LNCAP (cell line): Measurements from ENCODE around the gene TACR2.

ENCODE experiments used
- TF ChIP-seq, protein P1 (sequence below): fragments of 450-650 bp; IDR thresholded peaks from 2 replicates; pipeline ENCODE4 v1.5.1; 2017; ENCODE audit warnings: mild to moderate bottlenecking

Gene TACR2

DNA sequence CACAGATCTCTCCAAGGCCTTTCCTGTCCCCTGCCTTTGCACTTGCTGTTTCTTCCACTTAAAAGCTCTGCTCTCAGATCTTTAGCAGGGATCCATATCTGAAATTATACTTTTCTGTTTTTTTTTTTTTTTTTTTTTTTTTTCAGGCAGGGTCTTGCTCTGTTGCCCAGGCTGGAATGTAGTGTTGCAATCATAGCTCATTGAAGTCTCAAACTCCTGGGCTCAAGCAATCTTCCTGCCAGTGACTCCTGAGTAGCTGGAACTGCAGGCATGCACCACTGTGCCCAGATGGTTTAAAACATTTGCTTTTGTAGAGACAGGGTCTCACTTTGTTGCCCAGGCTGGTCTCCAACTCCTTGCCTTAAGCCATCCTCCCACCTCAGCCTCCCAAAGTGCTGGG lies 29.5 kb upstream of the TACR2 start:
- TF ChIP-seq, protein P1, sequence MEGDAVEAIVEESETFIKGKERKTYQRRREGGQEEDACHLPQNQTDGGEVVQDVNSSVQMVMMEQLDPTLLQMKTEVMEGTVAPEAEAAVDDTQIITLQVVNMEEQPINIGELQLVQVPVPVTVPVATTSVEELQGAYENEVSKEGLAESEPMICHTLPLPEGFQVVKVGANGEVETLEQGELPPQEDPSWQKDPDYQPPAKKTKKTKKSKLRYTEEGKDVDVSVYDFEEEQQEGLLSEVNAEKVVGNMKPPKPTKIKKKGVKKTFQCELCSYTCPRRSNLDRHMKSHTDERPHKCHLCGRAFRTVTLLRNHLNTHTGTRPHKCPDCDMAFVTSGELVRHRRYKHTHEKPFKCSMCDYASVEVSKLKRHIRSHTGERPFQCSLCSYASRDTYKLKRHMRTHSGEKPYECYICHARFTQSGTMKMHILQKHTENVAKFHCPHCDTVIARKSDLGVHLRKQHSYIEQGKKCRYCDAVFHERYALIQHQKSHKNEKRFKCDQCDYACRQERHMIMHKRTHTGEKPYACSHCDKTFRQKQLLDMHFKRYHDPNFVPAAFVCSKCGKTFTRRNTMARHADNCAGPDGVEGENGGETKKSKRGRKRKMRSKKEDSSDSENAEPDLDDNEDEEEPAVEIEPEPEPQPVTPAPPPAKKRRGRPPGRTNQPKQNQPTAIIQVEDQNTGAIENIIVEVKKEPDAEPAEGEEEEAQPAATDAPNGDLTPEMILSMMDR = no peak

DNA sequence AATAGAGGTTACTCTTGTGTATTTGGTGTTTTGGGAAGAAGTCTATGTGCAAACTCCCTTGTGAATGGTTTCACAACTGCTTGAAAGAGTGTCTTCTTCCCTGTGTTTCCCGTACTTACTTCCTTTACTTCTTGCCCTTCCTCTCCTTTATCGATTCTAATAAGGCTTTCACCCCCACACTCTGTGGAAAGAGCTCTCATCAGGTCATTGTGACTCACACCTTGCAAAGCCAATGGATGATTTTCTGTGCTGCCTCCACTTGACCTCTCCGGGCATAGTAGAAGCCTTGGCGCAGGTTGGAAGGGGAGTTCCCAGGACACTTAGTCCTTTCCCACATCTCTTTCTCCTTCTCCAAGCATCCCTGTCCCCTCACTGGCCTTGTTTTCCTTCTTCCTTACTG lies 28.3 kb upstream of the TACR2 start:
- TF ChIP-seq, protein P1 = no peak

DNA sequence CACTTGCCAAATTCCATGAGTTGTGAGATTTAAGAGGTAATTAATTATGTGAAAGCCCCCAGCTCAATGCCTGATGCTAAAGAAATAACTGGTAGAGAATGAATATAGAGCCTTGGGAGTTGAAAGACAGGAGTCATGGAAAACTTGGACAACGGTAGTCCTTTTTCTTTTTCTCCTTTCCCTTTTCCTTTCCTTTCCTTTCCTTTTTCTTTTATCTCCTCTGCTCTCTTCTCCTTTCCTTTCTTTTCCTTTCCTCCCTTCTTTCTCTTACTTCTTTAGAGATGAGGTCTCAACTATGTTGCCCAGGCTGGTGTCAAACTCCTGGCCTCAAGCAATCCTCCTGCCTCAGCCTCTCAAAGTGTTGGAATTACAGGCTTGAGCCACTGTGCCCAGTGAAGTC lies 26.6 kb upstream of the TACR2 start:
- TF ChIP-seq, protein P1 = no peak

DNA sequence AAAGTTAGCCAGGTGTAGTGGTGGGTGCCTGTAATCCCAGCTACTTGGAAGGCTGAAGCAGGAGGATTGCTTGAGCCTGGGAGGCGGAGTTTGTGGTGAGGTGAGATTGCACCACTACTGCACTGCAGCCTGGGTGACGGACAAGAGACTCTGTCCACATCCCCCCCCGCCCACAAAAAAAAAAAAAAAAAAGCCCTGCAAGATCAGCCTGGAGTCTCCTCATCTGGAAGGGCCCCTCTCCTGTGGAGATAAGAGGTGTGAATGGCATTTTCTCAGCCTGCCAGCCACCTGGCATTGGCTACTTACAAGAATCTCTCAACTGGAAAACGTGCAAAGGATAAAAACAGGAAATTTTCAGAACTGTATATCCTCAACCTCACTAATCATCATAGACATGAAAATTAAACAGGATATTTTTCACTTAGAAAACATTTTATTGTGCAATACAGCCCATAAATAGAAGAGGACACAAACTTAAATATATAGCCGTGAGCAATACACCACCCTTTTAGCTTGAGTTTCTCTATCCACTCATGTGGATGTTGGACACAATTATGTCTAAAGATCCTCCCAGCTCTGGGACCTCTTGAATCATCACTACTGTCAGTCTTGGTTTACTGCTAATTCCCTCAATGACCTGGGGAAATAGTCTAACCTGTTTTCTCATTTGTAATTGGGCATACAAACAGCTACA lies 23.2 kb upstream of the TACR2 start:
- TF ChIP-seq, protein P1 = no peak

DNA sequence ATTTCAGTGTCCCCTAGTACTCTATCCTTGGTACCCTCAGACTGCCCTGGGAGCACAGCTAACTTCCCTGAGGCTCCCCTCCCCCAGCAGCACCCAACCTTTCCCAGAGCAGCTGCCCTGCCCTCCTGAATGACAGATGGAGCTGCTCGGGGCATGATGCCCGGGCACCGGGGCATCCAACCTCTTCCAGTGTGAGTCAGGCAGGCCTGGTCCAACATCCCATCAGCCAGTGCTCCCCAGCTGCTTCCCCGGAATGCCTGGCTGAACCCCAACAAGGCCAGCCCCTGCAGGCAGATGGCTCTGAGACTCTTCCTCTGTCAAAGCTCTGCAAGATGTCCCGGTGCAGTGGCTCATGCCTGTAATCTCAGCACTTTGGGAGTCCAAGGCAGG lies 22.6 kb upstream of the TACR2 start:
- TF ChIP-seq, protein P1 = no peak

DNA sequence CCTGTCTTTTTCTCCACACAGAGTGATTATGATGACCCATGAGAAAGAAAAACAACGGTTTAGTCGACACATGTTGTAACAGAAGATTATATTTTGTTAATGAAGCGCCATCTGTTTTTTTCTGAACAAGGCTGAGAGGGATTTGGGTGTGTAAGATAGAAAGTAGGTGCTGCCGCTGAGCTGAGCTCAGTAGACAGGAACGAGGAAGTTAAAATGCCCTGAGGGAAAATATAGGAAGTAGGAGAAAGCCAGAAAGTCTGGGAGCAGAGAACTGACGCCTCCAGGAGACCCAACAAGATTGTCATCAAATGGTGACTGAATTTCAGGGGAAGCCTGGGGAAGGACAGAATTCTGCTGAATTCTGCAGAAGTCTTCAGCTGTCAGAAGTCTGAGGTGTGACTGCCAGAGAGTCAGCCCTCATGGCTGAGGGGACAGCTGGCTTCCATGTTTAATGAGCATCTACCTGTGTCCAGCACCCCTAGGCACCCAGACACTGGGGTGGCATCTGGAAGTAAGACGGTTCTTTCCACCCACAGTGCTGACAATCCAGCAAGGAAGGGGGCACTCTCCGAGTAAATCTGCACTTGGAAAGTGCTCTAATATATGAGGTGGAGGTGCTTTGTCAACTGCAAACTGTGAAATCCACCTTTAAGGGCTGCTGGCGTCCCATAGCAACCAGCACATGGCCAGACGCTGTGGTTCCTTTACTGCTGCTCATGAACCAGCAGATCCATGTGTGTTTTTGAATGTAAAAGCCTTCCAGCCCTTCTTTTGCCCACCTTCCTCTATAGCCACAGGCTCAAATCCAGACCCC lies 22.0 kb upstream of the TACR2 start:
- TF ChIP-seq, protein P1 = no peak

DNA sequence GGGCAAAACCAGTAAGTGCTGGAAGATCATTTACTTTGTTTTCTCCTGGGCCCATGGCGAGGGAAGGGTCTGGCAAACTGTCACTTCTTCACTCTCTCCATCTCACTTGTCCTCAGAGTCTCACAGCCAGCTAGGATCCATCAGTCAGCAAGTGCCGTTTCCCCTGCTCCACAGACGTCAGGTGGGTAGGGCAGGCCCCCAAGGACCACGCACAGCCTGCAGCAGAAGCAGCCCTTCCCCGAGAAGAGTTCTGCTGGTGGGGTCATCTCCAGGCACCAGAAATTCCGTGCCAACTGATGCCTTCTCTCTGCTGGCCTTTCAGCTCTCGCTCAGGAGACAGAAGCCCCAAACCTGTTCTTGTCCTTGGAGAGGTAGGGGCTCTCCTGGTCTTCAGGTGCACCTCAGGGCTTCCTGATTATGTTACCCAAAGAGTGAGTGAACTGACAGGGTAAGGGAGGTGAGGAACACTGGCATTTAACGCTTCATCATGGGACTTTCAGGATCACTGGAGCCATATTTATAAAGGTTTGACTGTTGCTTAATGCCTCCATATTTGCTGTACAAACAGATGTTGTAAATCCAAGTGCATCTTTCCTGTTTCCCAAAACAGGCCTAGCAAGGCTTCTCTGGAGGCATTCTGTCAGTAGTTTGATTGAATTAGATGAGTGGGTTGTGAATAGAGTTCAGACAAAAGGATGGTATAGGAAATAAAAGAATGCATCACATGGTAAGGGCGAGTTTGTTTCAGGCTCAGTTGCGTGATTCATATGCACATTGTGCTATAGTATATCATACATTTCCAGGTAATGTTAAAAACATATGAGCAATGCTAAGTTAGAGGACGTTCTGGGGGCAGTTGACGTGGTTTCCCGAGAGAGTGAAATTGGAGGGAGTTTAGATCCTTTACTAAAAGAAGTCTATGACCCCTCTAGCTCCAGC lies 20.9 kb upstream of the TACR2 start:
- TF ChIP-seq, protein P1 = no peak
